ENCODE data around the gene DYNC1H1.

Gene DYNC1H1

DNA sequence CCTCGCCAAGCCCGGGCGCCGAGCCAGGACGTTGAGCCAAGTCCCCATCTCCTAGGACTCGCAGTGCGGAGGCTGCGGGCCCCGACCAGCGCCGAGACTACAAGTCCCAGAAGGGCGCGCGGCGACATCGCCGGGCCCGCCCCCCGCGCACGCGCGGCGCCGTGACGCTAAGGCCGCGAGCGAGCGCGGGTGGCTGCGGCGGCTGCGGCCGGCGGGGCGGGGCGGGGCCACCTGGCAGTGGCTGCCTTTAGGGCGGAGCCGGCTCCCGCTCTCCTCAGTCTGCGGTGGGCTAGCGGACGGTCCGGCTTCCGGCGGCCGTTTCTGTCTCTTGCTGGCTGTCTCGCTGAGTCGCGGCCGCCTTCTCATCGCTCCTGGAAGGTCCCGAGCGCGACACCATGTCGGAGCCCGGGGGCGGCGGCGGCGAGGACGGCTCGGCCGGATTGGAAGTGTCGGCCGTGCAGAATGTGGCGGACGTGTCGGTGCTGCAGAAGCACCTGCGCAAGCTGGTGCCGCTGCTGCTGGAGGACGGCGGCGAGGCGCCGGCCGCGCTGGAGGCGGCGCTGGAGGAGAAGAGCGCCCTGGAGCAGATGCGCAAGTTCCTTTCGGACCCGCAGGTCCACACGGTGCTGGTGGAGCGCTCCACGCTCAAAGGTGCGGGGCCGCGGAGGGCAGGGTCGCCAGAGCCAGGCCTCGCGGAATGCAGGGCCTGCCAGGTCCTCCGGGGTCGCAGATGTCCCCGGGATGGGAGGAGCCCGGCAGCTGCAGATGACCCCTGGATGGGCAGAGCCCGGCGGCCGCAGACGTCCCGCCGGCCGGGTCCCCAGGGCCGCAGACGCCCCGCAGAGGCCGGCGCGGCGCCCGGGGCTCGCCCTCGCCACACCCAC, at the start of gene DYNC1H1:
Gene DYNC1H1 (plus strand): TSS at position 277 of the 884 bp plus-strand sequence. CDS start 119 bp downstream, at position 396.
- peak; percentile 85 to 89 for DNase-seq

DNA sequence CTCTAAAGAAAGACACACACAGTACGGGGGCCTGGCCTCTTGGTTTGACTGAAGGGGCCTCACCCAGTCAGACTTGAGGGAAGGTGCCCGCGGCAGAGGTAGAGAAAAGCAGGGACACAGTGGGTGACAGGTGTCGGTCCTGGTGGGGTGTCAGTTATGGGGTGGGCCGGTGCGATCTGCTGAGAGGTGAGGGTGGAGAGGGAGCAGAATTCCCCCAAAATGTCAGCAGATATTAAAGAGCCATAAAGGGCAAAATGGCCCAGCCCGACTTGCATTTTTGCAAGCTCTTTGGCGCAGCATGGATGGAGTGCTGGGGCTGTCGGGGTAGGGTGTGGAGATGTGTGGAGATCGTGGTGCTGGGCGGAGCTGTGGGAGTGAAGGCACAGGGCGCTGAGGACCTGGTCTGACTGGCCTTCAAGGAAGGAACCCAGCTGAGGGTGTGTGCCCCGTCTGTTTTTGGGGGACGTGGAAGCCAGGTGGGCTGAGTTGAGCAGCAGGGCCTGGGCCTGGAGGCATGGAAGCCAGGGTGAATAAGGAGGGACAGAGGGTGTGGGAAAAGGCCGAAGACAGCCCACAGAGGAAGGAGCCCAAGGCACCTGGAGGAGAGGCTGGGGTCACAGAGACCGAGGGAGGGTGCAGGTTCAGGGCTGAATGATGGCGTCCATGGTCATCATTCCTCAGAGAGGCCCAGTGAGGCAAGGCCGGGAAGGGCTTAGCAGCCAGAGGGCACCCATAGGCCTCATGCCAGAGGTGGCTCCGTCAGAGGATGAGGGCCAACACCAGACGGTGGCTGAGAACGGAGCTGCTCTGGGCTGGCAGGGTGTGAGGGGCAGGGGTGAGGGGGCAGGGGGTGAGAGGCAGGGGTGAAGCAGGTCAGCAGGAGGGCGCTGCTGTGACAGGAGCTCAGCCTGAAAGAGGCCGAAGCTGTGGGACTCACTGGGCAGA, 48.2 kb upstream of the DYNC1H1 start:
- no peak for DNase-seq

DNA sequence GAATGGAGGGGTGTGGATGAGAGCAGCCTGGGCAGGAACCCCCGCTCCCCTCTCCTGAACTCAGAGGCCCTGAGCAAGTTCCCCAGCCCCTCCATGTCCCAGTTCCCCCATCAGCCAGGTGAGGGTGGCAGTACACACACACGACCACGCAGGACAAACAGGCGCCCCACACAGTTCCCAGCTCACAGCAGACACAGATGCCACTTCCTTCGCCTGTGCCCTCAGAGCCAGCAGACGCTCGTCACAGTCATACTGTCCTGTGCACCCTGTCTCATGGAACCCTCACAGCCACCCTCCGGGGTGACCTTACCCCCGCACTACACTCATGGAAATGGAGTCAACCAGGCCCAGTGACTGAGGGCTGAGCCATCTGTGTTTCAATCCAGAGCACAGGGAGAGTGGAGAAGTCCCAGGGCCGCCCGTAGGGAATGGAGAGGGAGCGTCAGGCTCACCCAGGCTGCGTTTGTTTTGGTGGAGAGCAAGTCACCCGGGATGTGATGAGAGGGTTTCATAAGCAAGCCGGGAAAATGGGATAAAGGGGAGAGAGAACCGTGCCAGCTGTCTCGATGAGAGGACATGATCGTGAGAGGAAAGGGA, 47.5 kb upstream of the DYNC1H1 start:
- no peak for DNase-seq

DNA sequence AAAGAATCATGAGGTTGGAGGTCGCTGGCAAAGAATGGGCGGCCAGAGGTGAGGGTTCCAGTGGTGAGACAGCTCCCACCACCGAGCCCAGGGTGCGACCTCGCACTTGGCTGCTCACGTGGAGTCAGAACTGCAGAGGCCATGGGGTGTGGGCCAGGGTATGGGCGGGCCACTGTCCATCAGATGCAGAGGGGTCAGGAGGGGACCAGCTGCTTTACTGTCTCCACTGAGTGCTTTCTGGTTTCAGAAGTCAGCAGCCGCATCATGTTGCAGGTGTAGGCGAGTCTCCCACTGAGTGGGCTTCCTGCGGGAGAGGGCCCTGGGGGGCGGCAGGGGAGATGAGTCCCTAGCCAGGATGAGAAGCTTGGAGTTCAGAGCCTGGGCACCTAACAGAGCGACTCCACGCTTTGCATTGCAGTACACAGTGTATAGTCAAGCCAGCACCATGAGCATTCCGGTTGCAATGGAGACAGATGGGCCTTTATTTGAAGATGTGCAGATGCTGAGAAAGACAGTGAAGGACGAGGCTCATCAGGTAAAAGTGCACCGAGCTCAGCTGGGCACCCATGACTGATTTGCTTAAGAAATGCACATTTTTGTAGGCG, 46.9 kb upstream of the DYNC1H1 start:
- no peak for DNase-seq

DNA sequence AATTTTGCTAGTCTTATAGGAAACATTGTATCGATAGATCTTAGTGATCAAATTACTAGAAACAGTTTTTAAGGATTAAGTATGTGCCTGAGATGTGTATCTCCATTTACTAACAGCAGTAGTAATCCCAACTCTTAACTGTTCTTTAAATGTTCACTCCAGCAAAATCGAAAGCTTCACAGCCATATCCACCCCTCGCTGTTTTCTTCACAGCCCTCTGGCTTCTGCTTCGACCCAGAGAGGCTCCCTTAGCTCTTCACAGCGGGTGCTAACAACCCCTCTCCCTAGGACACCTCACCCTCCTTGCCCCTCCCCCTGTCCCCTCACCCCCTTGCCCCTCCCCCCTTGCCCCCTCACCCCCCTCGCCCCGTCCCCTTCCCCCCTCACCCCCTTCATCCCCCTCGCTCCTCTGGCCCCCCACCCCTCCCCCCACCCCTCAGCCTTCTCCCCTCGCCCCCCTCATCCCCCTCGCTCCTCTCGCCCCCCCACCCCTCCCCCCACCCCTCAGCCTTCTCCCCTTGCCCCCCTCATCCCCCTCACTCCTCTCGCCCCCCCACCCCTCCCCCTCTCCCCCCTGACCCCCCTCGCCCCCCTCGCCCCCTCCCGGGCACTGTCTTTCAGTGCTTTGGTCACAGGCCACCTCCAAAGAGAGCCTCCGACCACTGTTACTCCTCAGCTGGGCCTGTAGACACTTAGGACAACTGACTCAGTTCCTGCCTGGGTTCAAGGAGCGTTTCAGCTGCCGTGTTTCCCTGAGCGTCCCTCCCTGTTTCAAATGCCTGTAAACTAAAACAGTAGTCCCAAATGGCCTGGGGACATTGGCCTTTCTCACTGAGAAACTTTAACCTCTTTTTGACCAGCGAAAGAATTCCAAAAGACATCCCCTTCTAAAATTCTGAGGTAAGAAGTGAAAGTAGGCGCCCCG, 46.0 kb upstream of the DYNC1H1 start:
- DNase-seq = no peak

DNA sequence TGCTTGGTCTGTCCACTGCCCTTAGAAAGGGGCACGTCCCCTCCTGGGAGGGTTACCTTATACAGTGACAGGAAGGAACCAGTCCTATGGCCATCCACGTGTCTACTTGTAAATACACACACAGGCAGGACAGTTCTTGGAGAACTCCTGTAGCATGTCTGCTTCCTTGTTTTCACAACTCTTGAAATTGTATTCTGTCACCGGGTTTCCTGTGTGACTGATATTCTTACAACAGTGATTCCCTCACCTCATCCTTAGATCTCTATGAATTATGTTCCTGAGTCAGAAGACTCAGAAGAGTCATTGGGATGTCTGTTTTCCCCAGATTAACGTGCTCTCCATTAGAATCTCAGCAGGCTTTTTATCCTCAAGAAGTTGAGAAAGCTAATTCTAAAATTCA, 44.1 kb upstream of the DYNC1H1 start:
- no peak for DNase-seq

DNA sequence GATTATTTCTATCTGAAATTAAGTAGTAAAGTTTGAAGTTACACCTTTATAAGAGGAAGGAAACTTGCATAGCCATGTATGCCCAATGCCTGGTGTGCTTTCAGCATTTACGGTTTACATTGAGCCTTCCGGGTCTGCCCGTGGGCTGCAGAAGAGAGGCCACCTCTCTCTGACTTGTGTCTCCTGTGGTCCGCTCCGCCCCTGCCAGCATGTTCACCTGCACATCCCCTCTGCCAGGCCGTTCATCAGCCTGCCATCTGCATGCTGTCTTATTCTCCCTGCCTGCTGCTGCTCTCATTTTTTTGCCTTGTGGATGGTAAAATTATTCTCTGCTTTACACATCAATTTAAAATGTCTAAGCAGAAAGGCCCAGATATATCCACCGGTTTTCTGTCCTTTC, 41.5 kb upstream of the DYNC1H1 start:
- DNase-seq = no peak

DNA sequence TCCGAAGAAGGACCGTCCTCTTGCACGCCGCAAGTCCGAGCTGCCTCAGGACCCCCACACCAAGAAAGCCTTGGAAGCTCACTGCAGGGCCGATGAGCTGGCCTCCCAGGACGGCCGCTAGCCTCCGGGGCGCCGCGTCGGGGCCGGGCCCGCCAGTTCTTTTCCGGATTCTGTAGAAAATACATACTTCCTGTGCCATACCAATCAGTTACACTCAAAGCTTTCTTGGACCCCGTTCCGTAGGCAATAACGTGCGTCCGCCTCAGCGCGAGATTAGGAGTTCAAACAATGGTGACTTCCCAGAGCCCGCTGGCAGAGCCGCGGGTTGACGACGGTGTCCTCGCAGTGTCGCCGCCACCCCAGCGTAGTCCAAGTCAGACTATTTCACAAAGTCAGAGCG, 39.2 kb upstream of the DYNC1H1 start:
- DNase-seq = no peak

DNA sequence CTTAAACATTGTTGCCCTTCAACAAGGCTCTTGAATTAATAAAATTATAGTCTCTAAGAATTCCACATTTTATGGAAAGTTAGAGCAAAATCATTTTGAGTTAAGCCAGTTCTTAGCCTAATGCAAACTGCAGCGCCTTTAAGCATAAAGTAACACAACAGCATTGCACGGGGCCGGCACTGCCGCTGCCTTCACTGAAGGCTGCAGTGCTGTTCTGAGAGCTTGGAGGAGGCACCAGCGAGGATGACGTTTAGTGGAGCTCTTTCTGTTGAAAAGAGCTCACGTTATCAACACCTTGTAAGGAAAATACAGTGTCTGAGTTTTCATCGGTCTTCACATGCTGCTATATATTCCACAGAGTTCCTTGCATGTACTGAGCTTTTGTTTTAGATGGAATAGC, 38.3 kb upstream of the DYNC1H1 start:
- no peak for DNase-seq

DNA sequence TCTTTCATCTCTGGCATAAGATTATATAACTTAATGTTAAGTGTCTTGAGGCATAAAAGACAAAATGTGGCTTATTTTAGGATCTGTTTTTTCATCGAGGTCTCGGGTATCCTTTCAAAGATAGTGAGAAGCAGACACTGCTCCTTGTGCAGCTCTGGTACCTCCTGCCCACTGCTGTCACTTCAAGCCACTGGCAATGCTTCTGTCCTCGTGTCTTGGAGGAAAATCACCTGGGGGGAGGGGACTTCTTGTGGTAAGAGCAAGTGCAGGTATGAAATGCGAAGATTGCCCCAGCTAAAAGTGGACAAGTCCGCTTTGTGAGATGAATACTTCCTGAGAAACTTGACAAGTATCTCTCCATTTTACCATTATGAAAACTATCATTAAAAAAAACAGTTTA, 37.8 kb upstream of the DYNC1H1 start:
- DNase-seq = no peak

DNA sequence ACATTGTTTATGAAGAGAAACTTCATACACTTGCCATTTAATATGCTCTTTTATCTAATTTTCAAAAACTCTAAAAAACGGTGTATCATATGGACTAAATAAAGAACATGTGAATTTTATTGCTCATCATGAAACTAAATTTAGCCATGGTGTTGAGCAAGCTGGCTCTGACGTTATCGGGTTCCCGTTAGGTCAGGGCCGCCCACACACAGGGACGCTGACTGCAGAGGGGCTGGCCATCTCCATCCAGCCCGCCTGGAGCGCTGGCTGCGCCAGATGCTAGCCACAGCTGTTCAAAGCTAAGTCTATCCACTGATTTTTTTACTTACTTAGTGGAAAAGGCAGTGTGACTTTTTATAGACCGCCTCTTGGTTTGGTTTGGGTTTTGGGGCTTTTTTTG, 36.5 kb upstream of the DYNC1H1 start:
- peak; percentile 32 to 45 for DNase-seq

DNA sequence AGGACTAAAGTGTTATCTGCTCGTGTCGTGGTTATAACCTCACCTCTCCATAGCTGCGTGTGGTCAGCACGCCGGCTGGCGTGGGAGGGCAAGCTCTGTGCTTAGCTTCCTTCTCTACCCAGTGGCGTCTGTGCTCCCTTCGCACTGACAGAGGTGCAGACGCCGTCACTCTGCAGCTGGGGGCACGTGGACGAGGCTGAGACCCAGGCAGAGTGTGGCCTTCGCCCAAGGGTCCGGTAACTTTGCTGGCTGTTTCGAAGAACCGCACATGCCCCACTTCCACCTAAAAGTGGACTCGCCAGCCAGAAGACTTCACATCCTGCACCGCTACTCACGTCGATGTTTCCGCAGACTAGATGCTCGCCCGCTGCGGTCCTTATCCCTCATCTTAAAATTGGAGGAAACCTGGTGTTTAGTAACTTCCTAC, 35.9 kb upstream of the DYNC1H1 start:
- no peak for DNase-seq

DNA sequence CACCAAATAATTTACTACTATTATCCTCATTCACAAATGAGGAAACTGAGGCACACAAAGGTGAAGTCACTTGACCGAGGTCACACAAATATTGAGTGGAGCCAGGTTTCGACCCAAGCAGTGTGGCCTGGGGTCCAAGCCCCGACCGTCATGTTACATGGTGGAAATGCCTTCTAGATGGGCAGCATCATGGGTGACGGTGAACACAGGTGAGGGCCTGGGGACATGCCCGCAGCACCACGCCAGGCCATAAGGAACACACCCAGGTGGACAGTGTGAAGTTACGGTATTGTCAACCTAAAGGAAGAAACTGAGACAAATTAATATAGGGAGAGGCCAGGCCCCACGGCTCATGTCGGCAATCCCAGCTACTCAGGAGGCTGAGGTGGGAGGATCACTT, 35.3 kb upstream of the DYNC1H1 start:
- DNase-seq = no peak

DNA sequence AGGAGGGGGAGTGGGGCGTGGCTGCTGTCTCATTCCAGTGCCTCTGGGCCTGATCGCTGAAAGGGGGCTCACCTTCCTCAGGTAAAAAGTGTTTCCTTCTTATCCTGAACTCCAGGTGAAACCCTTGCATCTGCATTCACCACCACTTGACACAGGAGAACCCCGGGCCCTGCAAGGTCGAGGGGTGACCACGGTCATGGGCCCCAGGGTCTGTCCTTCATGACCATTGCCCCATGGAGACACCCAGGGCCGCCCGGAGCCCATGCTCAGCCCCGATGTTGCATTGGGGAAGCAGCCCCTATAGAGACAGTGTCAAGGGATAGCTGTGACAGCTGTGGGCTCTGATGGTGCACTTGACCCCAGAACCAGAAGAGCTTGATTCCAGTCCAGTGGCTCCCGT, 34.4 kb upstream of the DYNC1H1 start:
- no peak for DNase-seq

DNA sequence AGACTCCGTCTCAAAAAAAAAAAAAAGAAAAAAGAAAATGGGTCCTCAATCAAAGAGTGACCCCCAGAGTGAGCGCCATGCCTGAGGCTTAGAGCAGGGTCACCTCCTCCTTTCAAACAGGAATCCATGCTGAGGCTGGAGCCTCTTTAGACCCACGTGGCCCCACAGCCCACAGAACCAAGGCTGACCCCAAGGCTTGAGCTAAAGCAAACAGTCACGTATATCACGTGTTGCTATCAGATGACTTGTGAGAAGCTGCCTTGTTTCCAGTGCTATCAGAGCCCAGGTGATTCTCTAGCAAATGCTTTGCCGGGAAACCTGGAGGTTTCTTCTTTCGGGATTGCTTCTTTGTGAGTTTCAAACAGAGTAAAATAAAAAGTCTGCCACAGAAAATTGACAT, 31.7 kb upstream of the DYNC1H1 start:
- no peak for DNase-seq

DNA sequence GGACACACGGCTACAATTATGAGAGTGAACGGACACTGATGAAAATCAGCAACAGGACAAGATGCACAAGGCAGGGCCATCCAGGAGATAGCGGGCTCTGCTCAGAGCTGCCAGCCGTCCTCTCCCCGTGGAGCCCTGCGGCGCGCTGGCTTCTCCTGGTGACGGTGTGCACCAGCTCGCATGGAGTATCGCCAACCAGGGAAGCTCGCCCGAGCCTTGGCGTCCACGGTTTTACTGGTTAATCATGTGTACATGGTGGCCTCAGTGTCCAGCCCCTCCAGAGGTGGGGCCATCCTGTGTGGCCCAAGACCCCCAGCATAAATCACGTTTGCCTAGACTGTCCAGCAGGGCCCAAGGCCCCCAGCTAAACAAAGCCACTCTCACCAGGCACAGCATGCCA, 31.2 kb upstream of the DYNC1H1 start:
- DNase-seq = no peak

DNA sequence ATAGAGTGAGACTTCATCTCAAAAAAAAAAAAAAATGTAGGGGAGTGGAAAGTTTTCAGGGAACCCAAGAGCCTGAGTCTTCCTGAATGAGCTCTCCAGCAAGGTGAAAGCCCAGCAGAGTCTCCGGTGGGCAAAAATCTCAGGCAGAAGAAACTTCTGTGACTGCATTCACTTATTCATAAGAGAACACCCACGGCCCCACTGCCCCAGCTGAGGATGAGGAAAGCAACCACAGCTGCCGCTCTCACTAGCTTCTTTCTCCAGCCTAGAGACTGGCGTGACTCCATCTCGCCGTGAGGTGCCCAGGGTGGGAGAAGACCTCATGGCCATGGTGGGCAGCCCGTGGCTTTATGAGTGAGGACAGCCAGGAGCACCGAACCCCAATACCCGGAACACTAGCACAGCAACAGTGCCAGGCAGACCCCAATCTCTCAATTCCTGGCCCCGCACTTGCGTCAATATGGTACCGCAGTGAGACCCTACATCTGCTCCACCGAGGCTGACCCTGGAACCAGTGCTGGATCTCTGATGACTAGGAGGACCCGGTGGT, 29.7 kb upstream of the DYNC1H1 start:
- DNase-seq = no peak

DNA sequence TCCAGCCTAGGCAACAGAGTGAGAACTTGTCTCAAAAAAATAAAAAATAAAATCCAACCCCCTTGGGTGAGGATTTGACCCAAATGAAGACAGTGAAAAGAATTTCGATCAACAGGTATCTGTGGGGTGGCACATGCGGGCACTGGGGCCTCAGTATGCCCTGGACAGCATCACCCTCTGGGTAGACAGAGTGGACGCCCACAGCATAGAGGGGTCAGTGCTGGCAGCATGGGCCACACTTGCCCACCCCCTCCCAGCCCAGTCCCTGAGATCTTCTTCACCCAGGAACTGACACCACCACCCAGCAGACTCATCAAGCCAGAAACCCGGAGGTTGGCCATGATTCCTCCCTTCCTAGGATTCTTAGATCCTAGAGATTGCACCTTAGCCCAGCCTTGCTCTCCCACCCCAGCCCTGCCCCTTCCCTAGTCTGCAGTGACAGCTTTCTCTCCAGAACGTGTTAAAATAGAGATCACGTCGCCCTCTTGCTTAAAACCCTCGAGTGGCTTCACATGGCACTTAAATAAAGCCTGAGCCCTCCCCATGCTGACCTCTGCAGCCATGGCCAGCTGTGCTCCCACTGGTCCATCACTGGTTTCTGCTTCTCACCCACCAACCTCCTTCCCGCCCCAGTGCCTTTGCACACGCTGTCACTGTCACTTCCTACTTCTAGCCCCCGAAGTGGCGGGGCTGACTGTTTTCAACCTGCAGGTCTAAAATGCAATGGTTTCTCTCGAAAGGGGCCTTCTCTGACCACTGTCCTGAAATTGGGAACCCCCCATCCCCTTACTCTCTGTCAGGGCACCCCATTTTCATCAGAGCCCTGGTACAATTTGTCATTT, 26.2 kb upstream of the DYNC1H1 start:
- no peak for DNase-seq

DNA sequence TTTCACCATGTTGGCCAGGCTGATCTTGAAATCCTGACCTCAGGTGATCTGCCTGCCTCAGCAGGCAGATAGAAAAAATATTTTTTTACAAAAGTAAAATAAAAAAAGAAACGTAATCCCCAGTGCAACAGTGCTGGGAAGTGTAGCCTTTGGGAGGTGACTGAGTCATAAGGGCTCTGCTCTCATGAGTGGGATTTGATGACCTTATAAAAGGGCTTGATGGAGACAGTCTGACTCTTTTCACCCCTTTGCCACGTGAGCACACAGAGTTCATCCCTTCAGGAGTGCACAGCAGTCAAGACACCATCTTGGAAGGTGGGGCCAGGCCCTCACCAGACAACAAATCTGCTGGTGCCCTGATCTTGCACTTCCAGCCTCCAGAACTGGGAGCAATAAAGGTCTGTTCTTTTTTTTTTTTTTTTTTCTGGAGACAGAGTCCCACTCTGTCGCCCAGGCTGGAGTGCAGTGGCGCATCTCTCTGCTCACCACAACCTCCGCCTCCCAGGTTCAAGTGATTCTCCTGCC, 24.7 kb upstream of the DYNC1H1 start:
- no peak for DNase-seq

DNA sequence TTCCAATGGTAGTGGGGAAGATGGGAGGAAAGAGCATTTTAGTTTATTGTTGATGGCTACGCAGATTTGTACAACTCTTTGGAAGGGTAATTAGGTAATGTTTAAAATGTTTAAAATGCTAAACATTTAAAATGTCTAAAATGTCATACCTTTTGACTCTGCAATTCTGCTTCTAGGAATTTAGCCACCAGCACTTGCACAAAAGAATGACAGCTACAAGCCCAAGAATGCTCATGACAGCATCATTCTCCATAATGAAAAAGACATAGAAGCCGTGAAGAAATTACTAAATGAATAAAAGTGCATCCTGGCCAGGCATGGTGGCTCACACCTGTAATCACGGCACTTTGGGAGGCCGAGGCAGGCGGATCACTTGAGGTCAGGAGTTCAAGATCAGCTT, 19.9 kb upstream of the DYNC1H1 start:
- DNase-seq = no peak
